Esophagus (tissue), 2 donors: ENCODE data around the gene UBE2F. TPM values are rescaled to one million over a fixed set of nuclear protein-coding genes. Genes with fewer than 3 reads are reported as not detected.
"Not testable (repeated sequence)": the region's sequence is repeated elsewhere in the genome, so short reads cannot be mapped to it uniquely, and the experiment has no call there.

ENCODE experiments used
- H3K27ac ChIP-seq, 2 donors: one replicate each; pipeline ENCODE4 v1.5.1; 2013; ENCODE audit warnings: low read depth in 2 of 2, mild to moderate bottlenecking in 2 of 2, inconsistent platforms in 1 of 2, low read length in 1 of 2, moderate library complexity in 1 of 2
- H3K27me3 ChIP-seq, 2 donors: one replicate each; pipeline ENCODE4 v1.6.1; 2013; ENCODE audit warnings: low read length in 2 of 2, control low read depth in 1 of 2, mild to moderate bottlenecking in 1 of 2; ENCODE audit not compliant: insufficient read depth in 2 of 2, control insufficient read depth in 1 of 2
- H3K36me3 ChIP-seq, 2 donors: one replicate each; pipeline ENCODE4 v1.6.1; 2013; ENCODE audit warnings: low read length in 1 of 2; ENCODE audit not compliant: control insufficient read depth in 2 of 2, insufficient read depth in 2 of 2
- H3K4me1 ChIP-seq, 2 donors: one replicate each; pipeline ENCODE4 v1.6.1; 2013; ENCODE audit warnings: low read length in 1 of 2; ENCODE audit not compliant: control insufficient read depth in 2 of 2, insufficient read depth in 2 of 2
- H3K4me3 ChIP-seq, 2 donors: one replicate each; pipeline ENCODE4 v1.5.1; 2013; ENCODE audit warnings: low read length in 2 of 2, mild to moderate bottlenecking in 2 of 2, low read depth in 1 of 2, moderate library complexity in 1 of 2
- H3K9me3 ChIP-seq, 2 donors: one replicate each; pipeline ENCODE4 v1.6.1; 2013; ENCODE audit warnings: mild to moderate bottlenecking in 2 of 2, low read depth in 1 of 2, low read length in 1 of 2, moderate library complexity in 1 of 2; ENCODE audit not compliant: control insufficient read depth in 2 of 2, insufficient read depth in 1 of 2
- WGBS, 2 donors: extraction: QIAGEN DNeasy Blood & Tissue Kit; methylation state at CpG; one replicate each; pipeline ENCODE4 v1.1.7; 2013; 5-methylcytosine and 5-hydroxymethylcytosine counted together
- polyA plus RNA-seq, 2 donors: library from polyadenylated mRNA; stranded (reverse); fragments of 200-250 nt; gene quantifications; one replicate each; pipeline ENCODE4 v1.2.3, GENCODE V29; 2013
- donor health status: healthy with polysubstance abuse.
- donor health status: Bipolar disorder and iron deficiency.

UBE2F gene
- polyA plus RNA-seq, 2 donors, result 45.5 to 52.3 TPM

- no peaks in the 10 kb centered on the region for H3K4me1 ChIP-seq
- no peak overlapping the region for H3K4me3 ChIP-seq
- H3K9me3 ChIP-seq, result peaks cover 4 to 8% of the 10 kb centered on the region in 2 donors
- WGBS, 2 donors, result 74 to 75% methylated on average over 3 of the region's 3 CpGs
- no peak overlapping the region for H3K27ac ChIP-seq
- no peaks in the 10 kb centered on the region for H3K36me3 ChIP-seq
- no peaks in the 10 kb centered on the region for H3K27me3 ChIP-seq
Measured at GRCh38 chr2:237942513-237942899, 24.3 kb upstream of the UBE2F start.

- no peaks in the 10 kb centered on the region for H3K36me3 ChIP-seq
- 82 to 92% methylated on average over 7 of the region's 7 CpGs for WGBS, 2 donors
- no peaks in the 10 kb centered on the region for H3K27me3 ChIP-seq
- no peak overlapping the region for H3K27ac ChIP-seq
- no peak overlapping the region for H3K4me3 ChIP-seq
- no peaks in the 10 kb centered on the region for H3K4me1 ChIP-seq
- H3K9me3 ChIP-seq, result peaks cover 4 to 8% of the 10 kb centered on the region in 2 donors
Measured at GRCh38 chr2:237943395-237944094, 23.3 kb upstream of the UBE2F start.

GRCh38 chr2:237944302-237944701 is 22.5 kb upstream of the UBE2F start:
- Histone ChIP-seq H3K36me3 (no peaks in the 10 kb centered on the region), H3K4me3 (no peak overlapping the region), H3K9me3 (peaks cover 4 to 8% of the 10 kb centered on the region in 2 donors), H3K27ac (no peak overlapping the region), H3K27me3 (no peaks in the 10 kb centered on the region), H3K4me1 (no peaks in the 10 kb centered on the region)
- WGBS, 2 donors, result 82 to 87% methylated on average over 4 of the region's 4 CpGs

- Histone ChIP-seq H3K36me3 (no peaks in the 10 kb centered on the region), H3K27me3 (no peaks in the 10 kb centered on the region), H3K4me3 (no peak overlapping the region), H3K27ac (no peak overlapping the region), H3K9me3 (peaks cover 4 to 8% of the 10 kb centered on the region in 2 donors), H3K4me1 (no peaks in the 10 kb centered on the region)
- 64 to 85% methylated on average over 1 of the region's 1 CpG for WGBS, 2 donors
Measured at GRCh38 chr2:237946423-237946822, 20.4 kb upstream of the UBE2F start.

- WGBS, 2 donors, result 82 to 85% methylated on average over 4 of the region's 4 CpGs
- H3K27ac ChIP-seq, H3K27me3 ChIP-seq, H3K4me1 ChIP-seq, H3K4me3 ChIP-seq, H3K9me3 ChIP-seq, H3K36me3 ChIP-seq: not testable (repeated sequence)
Measured at GRCh38 chr2:237951354-237951753, 15.5 kb upstream of the UBE2F start.

GRCh38 chr2:237951878-237952277 is 14.9 kb upstream of the UBE2F start:
- no peaks in the 10 kb centered on the region for H3K36me3 ChIP-seq
- no peaks in the 10 kb centered on the region for H3K9me3 ChIP-seq
- 79 to 85% methylated on average over 3 of the region's 3 CpGs for WGBS, 2 donors
- H3K4me3 ChIP-seq, result no peak overlapping the region
- no peak overlapping the region for H3K27ac ChIP-seq
- peaks cover 0 to 5% of the 10 kb centered on the region in 2 donors for H3K27me3 ChIP-seq
- H3K4me1 ChIP-seq, result peaks cover 4 to 5% of the 10 kb centered on the region in 2 donors

- no peak overlapping the region for H3K27ac ChIP-seq
- H3K4me3 ChIP-seq, result no peak overlapping the region
- no peaks in the 10 kb centered on the region for H3K9me3 ChIP-seq
- 77 to 80% methylated on average over 2 of the region's 2 CpGs for WGBS, 2 donors
- no peaks in the 10 kb centered on the region for H3K36me3 ChIP-seq
- H3K4me1 ChIP-seq, result peaks cover 4 to 5% of the 10 kb centered on the region in 2 donors
- peaks cover 0 to 5% of the 10 kb centered on the region in 2 donors for H3K27me3 ChIP-seq
Measured at GRCh38 chr2:237952851-237953250, 14.0 kb upstream of the UBE2F start.

GRCh38 chr2:237955640-237956401 is 11.0 kb upstream of the UBE2F start:
- no peaks in the 10 kb centered on the region for H3K36me3 ChIP-seq
- H3K4me3 ChIP-seq, result no peak overlapping the region
- H3K4me1 ChIP-seq, result peaks cover 4 to 5% of the 10 kb centered on the region in 2 donors
- H3K27me3 ChIP-seq, result peaks cover 0 to 5% of the 10 kb centered on the region in 2 donors
- no peak overlapping the region for H3K27ac ChIP-seq
- 10 to 17% methylated on average over 40 to 64 of the region's 64 CpGs for WGBS, 2 donors
- no peaks in the 10 kb centered on the region for H3K9me3 ChIP-seq

GRCh38 chr2:237956402-237956736 is 10.4 kb upstream of the UBE2F start:
- peaks cover 0 to 5% of the 10 kb centered on the region in 2 donors for H3K27me3 ChIP-seq
- peaks cover 4 to 5% of the 10 kb centered on the region in 2 donors for H3K4me1 ChIP-seq
- H3K9me3 ChIP-seq, result no peaks in the 10 kb centered on the region
- H3K36me3 ChIP-seq, result no peaks in the 10 kb centered on the region
- no peak overlapping the region for H3K4me3 ChIP-seq
- no peak overlapping the region for H3K27ac ChIP-seq
- WGBS, 2 donors, result 18 to 22% methylated on average over 23 of the region's 23 CpGs

GRCh38 chr2:237961637-237962036 is 5.2 kb upstream of the UBE2F start:
- peaks cover 4 to 7% of the 10 kb centered on the region in 2 donors for H3K9me3 ChIP-seq
- H3K4me1 ChIP-seq, result peaks cover 0 to 2% of the 10 kb centered on the region in 2 donors
- H3K27me3 ChIP-seq, result no peaks in the 10 kb centered on the region
- H3K36me3 ChIP-seq, result no peaks in the 10 kb centered on the region
- H3K4me3 ChIP-seq, result no peak overlapping the region
- no peak overlapping the region for H3K27ac ChIP-seq
- 71 to 86% methylated on average over 5 of the region's 5 CpGs for WGBS, 2 donors
